OCI-LY7 (cell line): ENCODE results near the gene KLK6.

Experiments used
- EZH2phosphoT487 ChIP-seq: fragments of 200-600 bp; sonication (generic); IDR thresholded peaks from 2 replicates; pipeline ENCODE4 v1.6.1; 2018; ENCODE audit warnings: low read depth, borderline replicate concordance, mild to moderate bottlenecking, mixed run types, antibody characterized with exemption, low read length, moderate library complexity, mixed read lengths
- TF ChIP-seq, protein P1 (sequence below): fragments of 200-600 bp; sonication (generic); conservative IDR thresholded peaks from 2 replicates; pipeline ENCODE4 v1.5.1; 2014; ENCODE audit warnings: mild to moderate bottlenecking, antibody characterized with exemption, low read length, moderate library complexity, mixed read lengths

DNA sequence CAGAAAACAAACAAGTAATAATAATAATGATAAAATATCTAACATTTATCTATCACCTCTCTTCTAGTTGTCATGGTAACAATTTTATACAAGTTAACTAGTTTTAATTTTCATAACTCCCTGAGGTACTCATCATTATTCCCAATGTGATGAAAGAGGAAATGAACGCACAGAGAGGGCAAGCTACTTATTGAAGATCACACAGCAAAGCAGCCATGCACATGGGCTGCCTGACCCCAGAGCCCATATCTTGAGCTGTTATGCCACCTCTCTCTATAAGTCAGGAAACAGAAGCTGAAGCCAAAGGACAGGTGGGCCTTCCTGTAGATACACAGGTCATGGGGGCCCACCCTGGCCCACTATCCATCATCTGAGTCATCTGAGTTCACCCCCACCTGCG lies 53.3 kb downstream of the KLK6 start:
- TF ChIP-seq, protein P1, sequence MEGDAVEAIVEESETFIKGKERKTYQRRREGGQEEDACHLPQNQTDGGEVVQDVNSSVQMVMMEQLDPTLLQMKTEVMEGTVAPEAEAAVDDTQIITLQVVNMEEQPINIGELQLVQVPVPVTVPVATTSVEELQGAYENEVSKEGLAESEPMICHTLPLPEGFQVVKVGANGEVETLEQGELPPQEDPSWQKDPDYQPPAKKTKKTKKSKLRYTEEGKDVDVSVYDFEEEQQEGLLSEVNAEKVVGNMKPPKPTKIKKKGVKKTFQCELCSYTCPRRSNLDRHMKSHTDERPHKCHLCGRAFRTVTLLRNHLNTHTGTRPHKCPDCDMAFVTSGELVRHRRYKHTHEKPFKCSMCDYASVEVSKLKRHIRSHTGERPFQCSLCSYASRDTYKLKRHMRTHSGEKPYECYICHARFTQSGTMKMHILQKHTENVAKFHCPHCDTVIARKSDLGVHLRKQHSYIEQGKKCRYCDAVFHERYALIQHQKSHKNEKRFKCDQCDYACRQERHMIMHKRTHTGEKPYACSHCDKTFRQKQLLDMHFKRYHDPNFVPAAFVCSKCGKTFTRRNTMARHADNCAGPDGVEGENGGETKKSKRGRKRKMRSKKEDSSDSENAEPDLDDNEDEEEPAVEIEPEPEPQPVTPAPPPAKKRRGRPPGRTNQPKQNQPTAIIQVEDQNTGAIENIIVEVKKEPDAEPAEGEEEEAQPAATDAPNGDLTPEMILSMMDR, result no peak
- no peak for TF ChIP-seq EZH2phosphoT487
